Measurements from ENCODE around the gene MCM8. TPM values are rescaled to one million over a fixed set of nuclear protein-coding genes. Genes with fewer than 3 reads are reported as not detected.

MCM8 gene
- polyA plus RNA-seq = 2.9 to 7.0 TPM (median 4.0 TPM) in 3 replicates
- 4.0 TPM for polyA plus RNA-seq (2011; ENCODE audit: low read depth)
- polyA plus RNA-seq (2011; cell fraction: cytosol; rRNA removed) = 2.3 and 3.7 TPM in 2 replicates
- 3.6 and 4.7 TPM in 2 replicates for polyA plus RNA-seq (2011; cell fraction: nucleus; rRNA removed)
- 1.6 and 4.1 TPM in 2 replicates for polyA plus RNA-seq (2012; ENCODE audit: low replicate concordance)
- polyA minus RNA-seq = 1.9 to 7.5 TPM (median 2.9 TPM) in 3 replicates
- polyA minus RNA-seq (2011; cell fraction: cytosol; rRNA and poly(A)+ RNA removed) = 1.7 TPM
- 2.1 and 5.0 TPM in 2 replicates for polyA minus RNA-seq (2011; cell fraction: nucleus; rRNA and poly(A)+ RNA removed)

GRCh38 chr20:5950271-5951031 lies at the start of gene MCM8, which contains the start of gene TRMT6:
Gene MCM8, plus strand, starts transcription at chr20:5950652. Its CDS starts 1,364 bp downstream, at chr20:5952016.
Gene TRMT6, minus strand, starts transcription at chr20:5950533. Its CDS starts 128 bp downstream, at chr20:5950405.
- Histone ChIP-seq H3K9me1 (ENCODE audit: control insufficient read depth, extremely low read depth, insufficient read depth, low read length) (no peaks in the 10 kb centered on the region), H2AFZ (ENCODE audit: control insufficient read depth, low read length) (peak within 1 kb of the TSS; percentile 96), H3K27me3 (ENCODE audit: control insufficient read depth, extremely low read depth, insufficient read depth, low read length) (no peaks in the 10 kb centered on the region), H4K20me1 (ENCODE audit: control insufficient read depth, extremely low read depth, insufficient read depth, low read length) (no peaks in the 10 kb centered on the region), H3K27ac (ENCODE audit: control insufficient read depth, insufficient read depth, low read length) (peak within 1 kb of the TSS; percentile 79), H3K9me3 (ENCODE audit: control insufficient read depth, low read depth, low read length) (no peaks in the 10 kb centered on the region), H3K4me1 (ENCODE audit: control insufficient read depth, extremely low read depth, insufficient read depth, low read length) (peaks cover 34% of the 10 kb centered on the region), H3K36me3 (ENCODE audit: control insufficient read depth in 2 of 2, extremely low read depth in 1 of 2, insufficient read depth in 2 of 2, low read length in 2 of 2) (peaks cover 6 to 32% of the 10 kb centered on the region in 2 experiments), H3K4me2 (ENCODE audit: control insufficient read depth, extremely low read depth, insufficient read depth, low read depth, low read length) (peak within 1 kb of the TSS; percentile 96), H3K9ac (ENCODE audit: control insufficient read depth, extremely low read depth, insufficient read depth, low read length) (peak within 1 kb of the TSS; percentile 81), H3K4me3 (ENCODE audit: control insufficient read depth in 2 of 3, extremely low read depth in 1 of 3, insufficient read depth in 2 of 3, low read depth in 1 of 3, low read length in 3 of 3) (peak within 1 kb of the TSS; percentile 79 to 99 (median 93)), H3K79me2 (ENCODE audit: control insufficient read depth, insufficient read depth, low read length) (peaks cover 48% of the 10 kb centered on the region)
- FAIRE-seq = peak; percentile 71
- DNase-seq (ENCODE audit: low read depth, low spot score) = peak; percentile 92
- dilution Hi-C loops (cut with MboI; ENCODE audit: extremely low pct_ligation_motif_present, low sequenced_read_pairs) = no loop called here
- no peak for TF ChIP-seq EZH2 (IDR thresholded peaks at IDR 0.05; ENCODE audit: low read length)
- no peak for TF ChIP-seq CTCF (optimal IDR thresholded peaks at IDR 0.05 in 1 of 3, IDR thresholded peaks at IDR 0.05 in 1 of 3, conservative IDR thresholded peaks at IDR 0.05 in 1 of 3; ENCODE audit: extremely low read depth in 1 of 3, insufficient read depth in 2 of 3, low read length in 3 of 3)

GRCh38 chr20:5900908-5901307 lies 49.5 kb upstream of the MCM8 start:
- no peaks in the 10 kb centered on the region for H3K4me1 ChIP-seq (ENCODE audit: control insufficient read depth, extremely low read depth, insufficient read depth, low read length)
- no peak overlapping the region for H3K4me2 ChIP-seq (ENCODE audit: control insufficient read depth, extremely low read depth, insufficient read depth, low read depth, low read length)
- H4K20me1 ChIP-seq (ENCODE audit: control insufficient read depth, extremely low read depth, insufficient read depth, low read length) = no peaks in the 10 kb centered on the region
- no peak overlapping the region for H3K9ac ChIP-seq (ENCODE audit: control insufficient read depth, extremely low read depth, insufficient read depth, low read length)
- FAIRE-seq = no peak
- no peaks in the 10 kb centered on the region for H3K36me3 ChIP-seq (ENCODE audit: control insufficient read depth in 2 of 2, extremely low read depth in 1 of 2, insufficient read depth in 2 of 2, low read length in 2 of 2)
- no peak overlapping the region for H3K4me3 ChIP-seq (ENCODE audit: control insufficient read depth in 2 of 3, extremely low read depth in 1 of 3, insufficient read depth in 2 of 3, low read depth in 1 of 3, low read length in 3 of 3)
- no peak overlapping the region for H3K27ac ChIP-seq (ENCODE audit: control insufficient read depth, insufficient read depth, low read length)
- no peak overlapping the region for H2AFZ ChIP-seq (ENCODE audit: control insufficient read depth, low read length)
- H3K27me3 ChIP-seq (ENCODE audit: control insufficient read depth, extremely low read depth, insufficient read depth, low read length) = peaks cover 7% of the 10 kb centered on the region
- DNase-seq (ENCODE audit: low read depth, low spot score) = no peak
- no peaks in the 10 kb centered on the region for H3K9me1 ChIP-seq (ENCODE audit: control insufficient read depth, extremely low read depth, insufficient read depth, low read length)
- TF ChIP-seq EZH2 (IDR thresholded peaks at IDR 0.05; ENCODE audit: low read length) (no peak), CTCF (optimal IDR thresholded peaks at IDR 0.05 in 1 of 3, IDR thresholded peaks at IDR 0.05 in 1 of 3, conservative IDR thresholded peaks at IDR 0.05 in 1 of 3; ENCODE audit: extremely low read depth in 1 of 3, insufficient read depth in 2 of 3, low read length in 3 of 3) (no peak)
- no peaks in the 10 kb centered on the region for H3K9me3 ChIP-seq (ENCODE audit: control insufficient read depth, low read depth, low read length)
- dilution Hi-C loops (cut with MboI; ENCODE audit: extremely low pct_ligation_motif_present, low sequenced_read_pairs) = no loop called here
- no peaks in the 10 kb centered on the region for H3K79me2 ChIP-seq (ENCODE audit: control insufficient read depth, insufficient read depth, low read length)
